ENCODE measurements around the gene ATP6V0A1. TPM values are rescaled to one million over a fixed set of nuclear protein-coding genes. Genes with fewer than 3 reads are reported as not detected.
A peak's percentile ranks its signal among the peaks of the same experiment; 100 is the strongest.

The ATP6V0A1 gene
- total RNA-seq, 1 donor from 2014 or later = 40.4 TPM

GRCh38 chr17:42563950-42564349, 105.3 kb downstream of the ATP6V0A1 start:
- H3K9me3 Mint-ChIP-seq = no peaks in the 10 kb centered on the region
- peaks cover 30% of the 10 kb centered on the region for H3K79me2 ChIP-seq (ENCODE audit: low read depth)
- H3K36me3 Mint-ChIP-seq = peaks cover 5% of the 10 kb centered on the region
- peak overlapping the region; percentile 92 for H3K4me3 Mint-ChIP-seq
- H3K4me1 Mint-ChIP-seq = peaks cover 26% of the 10 kb centered on the region
- TF ChIP-seq EZH2phosphoT487 (IDR thresholded peaks at IDR 0.05) (no peak), EZH2 (IDR thresholded peaks at IDR 0.05) (no peak), CTCF (IDR thresholded peaks at IDR 0.05) (no peak)
- peaks cover 6% of the 10 kb centered on the region for H3K27me3 Mint-ChIP-seq (ENCODE audit: insufficient read depth, low read depth)
- no peak overlapping the region for H2AFZ ChIP-seq (replicated peaks)
- H3K36me3 ChIP-seq = no peaks in the 10 kb centered on the region
- no peaks in the 10 kb centered on the region for H3K27me3 ChIP-seq
- H3K27ac ChIP-seq = no peak overlapping the region
- peaks cover 32% of the 10 kb centered on the region for H3F3A ChIP-seq (ENCODE audit: low read depth)
- peaks cover 12% of the 10 kb centered on the region for H3K4me1 ChIP-seq
- H3K4me2 ChIP-seq = no peak overlapping the region
- H3K4me3 ChIP-seq = no peak overlapping the region
- H3K9me3 ChIP-seq (ENCODE audit: low read depth) = no peaks in the 10 kb centered on the region
- DNase-seq (ENCODE audit: low spot score) = no peak
- no peaks in the 10 kb centered on the region for H4K20me1 ChIP-seq (ENCODE audit: low read depth)
- H3K9ac ChIP-seq = no peak overlapping the region
- H3K27ac Mint-ChIP-seq = no peak overlapping the region

DNA sequence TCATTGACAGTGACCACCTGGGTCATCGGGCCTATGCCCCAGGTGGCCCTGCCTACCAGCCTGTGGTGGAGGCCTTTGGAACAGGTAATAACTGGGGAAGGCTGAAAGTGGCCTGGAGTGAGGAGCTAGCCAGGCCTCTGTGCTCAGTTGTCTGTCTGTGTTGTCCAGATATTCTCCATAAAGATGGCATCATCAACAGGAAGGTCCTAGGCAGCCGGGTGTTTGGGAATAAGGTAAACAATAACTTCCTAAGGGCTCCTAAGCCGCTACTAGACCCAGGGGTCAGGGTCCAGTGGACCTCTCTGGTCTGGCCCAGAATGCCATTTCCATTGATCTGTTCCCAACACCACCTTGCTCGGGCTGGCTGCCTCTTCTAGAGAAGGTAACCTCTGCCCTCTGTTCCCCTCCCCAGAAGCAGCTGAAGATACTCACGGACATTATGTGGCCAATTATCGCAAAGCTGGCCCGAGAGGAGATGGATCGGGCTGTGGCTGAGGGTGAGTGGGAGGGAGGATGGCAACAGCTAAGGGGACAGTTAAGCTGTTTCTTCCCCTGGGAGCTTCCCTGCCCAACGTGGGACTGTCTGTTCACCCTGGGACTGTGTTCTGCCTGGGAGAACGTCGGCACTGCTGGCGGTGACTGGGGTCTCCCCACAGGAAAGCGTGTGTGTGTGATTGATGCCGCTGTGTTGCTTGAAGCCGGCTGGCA, 106.3 kb downstream of the ATP6V0A1 start:
- peak overlapping the region; percentile 68 for H3K4me3 Mint-ChIP-seq
- Histone ChIP-seq H3K4me2 (no peak overlapping the region), H4K20me1 (ENCODE audit: low read depth) (no peaks in the 10 kb centered on the region), H3K27me3 (no peaks in the 10 kb centered on the region), H3K4me1 (peaks cover 12% of the 10 kb centered on the region), H3F3A (ENCODE audit: low read depth) (peaks cover 38% of the 10 kb centered on the region), H3K27ac (no peak overlapping the region), H3K36me3 (no peaks in the 10 kb centered on the region), H3K79me2 (ENCODE audit: low read depth) (peaks cover 30% of the 10 kb centered on the region), H3K9me3 (ENCODE audit: low read depth) (no peaks in the 10 kb centered on the region), H2AFZ (replicated peaks) (no peak overlapping the region), H3K9ac (no peak overlapping the region), H3K4me3 (no peak overlapping the region)
- DNase-seq (ENCODE audit: low spot score) = no peak
- H3K36me3 Mint-ChIP-seq = peaks cover 11% of the 10 kb centered on the region
- TF ChIP-seq EZH2phosphoT487 (IDR thresholded peaks at IDR 0.05) (no peak), EZH2 (IDR thresholded peaks at IDR 0.05) (no peak), CTCF (IDR thresholded peaks at IDR 0.05) (no peak)
- H3K4me1 Mint-ChIP-seq = peaks cover 26% of the 10 kb centered on the region
- peaks cover 6% of the 10 kb centered on the region for H3K27me3 Mint-ChIP-seq (ENCODE audit: insufficient read depth, low read depth)
- no peaks in the 10 kb centered on the region for H3K9me3 Mint-ChIP-seq
- no peak overlapping the region for H3K27ac Mint-ChIP-seq

- Histone ChIP-seq H3K4me1 (peaks cover 12% of the 10 kb centered on the region), H4K20me1 (ENCODE audit: low read depth) (no peaks in the 10 kb centered on the region), H3K4me3 (no peak overlapping the region), H2AFZ (replicated peaks) (no peak overlapping the region), H3K9ac (no peak overlapping the region), H3K4me2 (no peak overlapping the region), H3K36me3 (no peaks in the 10 kb centered on the region), H3K27me3 (no peaks in the 10 kb centered on the region), H3K27ac (no peak overlapping the region), H3K9me3 (ENCODE audit: low read depth) (no peaks in the 10 kb centered on the region), H3F3A (ENCODE audit: low read depth) (peaks cover 37% of the 10 kb centered on the region), H3K79me2 (ENCODE audit: low read depth) (peaks cover 30% of the 10 kb centered on the region)
- peaks cover 26% of the 10 kb centered on the region for H3K4me1 Mint-ChIP-seq
- no peaks in the 10 kb centered on the region for H3K9me3 Mint-ChIP-seq
- TF ChIP-seq EZH2 (IDR thresholded peaks at IDR 0.05) (no peak), EZH2phosphoT487 (IDR thresholded peaks at IDR 0.05) (no peak), CTCF (IDR thresholded peaks at IDR 0.05) (no peak)
- H3K36me3 Mint-ChIP-seq = peaks cover 11% of the 10 kb centered on the region
- DNase-seq (ENCODE audit: low spot score) = no peak
- H3K4me3 Mint-ChIP-seq = peak overlapping the region; percentile 95
- no peak overlapping the region for H3K27ac Mint-ChIP-seq
- peaks cover 6% of the 10 kb centered on the region for H3K27me3 Mint-ChIP-seq (ENCODE audit: insufficient read depth, low read depth)
These were observed 107.0 kb downstream of the ATP6V0A1 start for GRCh38 chr17:42565523-42566214.

Data from neural progenitor cell (in vitro differentiated cells).